Measurements from ENCODE around the gene FAM83F. TPM values are rescaled to one million over a fixed set of nuclear protein-coding genes. Genes with fewer than 3 reads are reported as not detected.

Gene FAM83F
- total RNA-seq, 1 donor: not detected

- DNase-seq (ENCODE audit: insufficient read length, low spot score, missing footprints): no peak
- TF ChIP-seq CTCF (IDR thresholded peaks at IDR 0.05; ENCODE audit: extremely low read depth, low read depth, low read length): no peak
- Histone ChIP-seq H4K20me1 (ENCODE audit: insufficient read depth, low read length) (peaks cover 29% of the 10 kb centered on the region), H3K4me1 (ENCODE audit: insufficient read depth, low read length) (no peaks in the 10 kb centered on the region), H3K4me3 (ENCODE audit: insufficient read depth, low read length) (no peak overlapping the region), H3K27ac (ENCODE audit: low read depth, low read length) (no peak overlapping the region), H3K27me3 (ENCODE audit: insufficient read depth, low read length) (peaks cover 4% of the 10 kb centered on the region), H3K9me3 (ENCODE audit: low read depth, low read length) (no peaks in the 10 kb centered on the region), H3K4me2 (ENCODE audit: insufficient read depth, low read length) (no peak overlapping the region), H3K36me3 (ENCODE audit: insufficient read depth, low read length) (no peaks in the 10 kb centered on the region), H3K79me2 (ENCODE audit: insufficient read depth, low read length) (peaks cover 2% of the 10 kb centered on the region), H2AFZ (ENCODE audit: low read length) (no peak overlapping the region)
Observed at GRCh38 chr22:40058265-40058664, 63.5 kb downstream of the FAM83F start.

- H3K27ac ChIP-seq (ENCODE audit: low read depth, low read length): no peak overlapping the region
- no peaks in the 10 kb centered on the region for H3K9me3 ChIP-seq (ENCODE audit: low read depth, low read length)
- no peak overlapping the region for H2AFZ ChIP-seq (ENCODE audit: low read length)
- no peaks in the 10 kb centered on the region for H3K27me3 ChIP-seq (ENCODE audit: insufficient read depth, low read length)
- peaks cover 4% of the 10 kb centered on the region for H3K79me2 ChIP-seq (ENCODE audit: insufficient read depth, low read length)
- no peaks in the 10 kb centered on the region for H3K4me1 ChIP-seq (ENCODE audit: insufficient read depth, low read length)
- H3K4me2 ChIP-seq (ENCODE audit: insufficient read depth, low read length): no peak overlapping the region
- TF ChIP-seq CTCF (IDR thresholded peaks at IDR 0.05; ENCODE audit: extremely low read depth, low read depth, low read length): no peak
- H3K36me3 ChIP-seq (ENCODE audit: insufficient read depth, low read length): no peaks in the 10 kb centered on the region
- no peak overlapping the region for H3K4me3 ChIP-seq (ENCODE audit: insufficient read depth, low read length)
- no peak for DNase-seq (ENCODE audit: insufficient read length, low spot score, missing footprints)
- H4K20me1 ChIP-seq (ENCODE audit: insufficient read depth, low read length): peaks cover under 1% of the 10 kb centered on the region
Observed at GRCh38 chr22:40065981-40066380, 71.2 kb downstream of the FAM83F start.

GRCh38 chr22:40067639-40068038, 72.9 kb downstream of the FAM83F start:
- Histone ChIP-seq H3K9me3 (ENCODE audit: low read depth, low read length) (no peaks in the 10 kb centered on the region), H3K36me3 (ENCODE audit: insufficient read depth, low read length) (no peaks in the 10 kb centered on the region), H4K20me1 (ENCODE audit: insufficient read depth, low read length) (peaks cover 4% of the 10 kb centered on the region), H2AFZ (ENCODE audit: low read length) (no peak overlapping the region), H3K27ac (ENCODE audit: low read depth, low read length) (no peak overlapping the region), H3K79me2 (ENCODE audit: insufficient read depth, low read length) (peaks cover 4% of the 10 kb centered on the region), H3K4me1 (ENCODE audit: insufficient read depth, low read length) (no peaks in the 10 kb centered on the region), H3K4me2 (ENCODE audit: insufficient read depth, low read length) (no peak overlapping the region), H3K4me3 (ENCODE audit: insufficient read depth, low read length) (no peak overlapping the region), H3K27me3 (ENCODE audit: insufficient read depth, low read length) (no peaks in the 10 kb centered on the region)
- DNase-seq (ENCODE audit: insufficient read length, low spot score, missing footprints): no peak
- TF ChIP-seq CTCF (IDR thresholded peaks at IDR 0.05; ENCODE audit: extremely low read depth, low read depth, low read length): no peak

GRCh38 chr22:40070701-40071100, 75.9 kb downstream of the FAM83F start:
- no peak for DNase-seq (ENCODE audit: insufficient read length, low spot score, missing footprints)
- Histone ChIP-seq H3K27me3 (ENCODE audit: insufficient read depth, low read length) (no peaks in the 10 kb centered on the region), H3K79me2 (ENCODE audit: insufficient read depth, low read length) (peaks cover 4% of the 10 kb centered on the region), H3K9me3 (ENCODE audit: low read depth, low read length) (no peaks in the 10 kb centered on the region), H2AFZ (ENCODE audit: low read length) (no peak overlapping the region), H3K36me3 (ENCODE audit: insufficient read depth, low read length) (no peaks in the 10 kb centered on the region), H4K20me1 (ENCODE audit: insufficient read depth, low read length) (peaks cover 4% of the 10 kb centered on the region), H3K4me3 (ENCODE audit: insufficient read depth, low read length) (no peak overlapping the region), H3K4me2 (ENCODE audit: insufficient read depth, low read length) (no peak overlapping the region), H3K27ac (ENCODE audit: low read depth, low read length) (no peak overlapping the region), H3K4me1 (ENCODE audit: insufficient read depth, low read length) (no peaks in the 10 kb centered on the region)
- TF ChIP-seq CTCF (IDR thresholded peaks at IDR 0.05; ENCODE audit: extremely low read depth, low read depth, low read length): no peak

Measured in osteoblast (primary cell).